SK-N-SH (cell line): Measurements from ENCODE around the gene MUC13. TPM values are rescaled to one million over a fixed set of nuclear protein-coding genes. Genes with fewer than 3 reads are reported as not detected.

Source experiments
- CTCF ChIA-PET: fragments of 300-600, 350-600 bp; formaldehyde crosslinking; extraction: SDS; loops from one replicate; lab custom pipeline; 2021; lab: Yijun Ruan, JAX
- POLR2A ChIA-PET: fragments of 350-600 bp; sonication (Branson Sonifier 250); formaldehyde crosslinking; extraction: SDS; loops from one replicate; lab custom pipeline; 2020; ENCODE audit warnings: antibody characterized with exemption, inconsistent platforms; lab: Yijun Ruan, JAX
- DNase-seq: peaks from one replicate; pipeline ENCODE4 v3.0.0; 2012
- H2AFZ ChIP-seq: fragments of 200-600 bp; sonication (generic); 2 replicates; pipeline ENCODE4 v1.8.1; 2016; ENCODE audit warnings: antibody characterized with exemption, mild to moderate bottlenecking, low read depth
- H3F3A ChIP-seq: fragments of 200-600 bp; sonication (generic); replicated peaks from 2 replicates; pipeline ENCODE3; 2016; ENCODE audit warnings: antibody characterized with exemption, mild to moderate bottlenecking; ENCODE audit not compliant: insufficient read depth
- H3K27ac ChIP-seq, 2 experiments: fragments of 200-500 bp in 1 of 2; fragments of 200-600 bp in 1 of 2; sonication (Bioruptor generic) in 1 of 2; sonication (generic), shearing (Covaris generic) in 1 of 2; 2 replicates each; pipeline versions ENCODE4 v1.5.1 to v1.6.1; 2014 to 2016; ENCODE audit warnings: low read depth in 2 of 2, inconsistent platforms in 1 of 2, low read length in 1 of 2, mild to moderate bottlenecking in 1 of 2, mixed read lengths in 1 of 2
- H3K27me3 ChIP-seq: fragments of 200-600 bp; sonication (generic), shearing (Covaris generic); 2 replicates; pipeline ENCODE4 v1.6.1; 2016; ENCODE audit warnings: mixed run types; ENCODE audit not compliant: insufficient read depth
- H3K36me3 ChIP-seq, 2 experiments: fragments of 200-500 bp in 1 of 2; fragments of 200-600 bp in 1 of 2; sonication (Bioruptor generic) in 1 of 2; sonication (generic) in 1 of 2; replicated peaks in 1 of 2; 2 replicates each; pipeline versions ENCODE3 to v1.5.1; 2014 to 2016; ENCODE audit warnings: low read length in 1 of 2, mild to moderate bottlenecking in 1 of 2; ENCODE audit not compliant: insufficient read depth in 2 of 2, control insufficient read depth in 1 of 2
- H3K4me1 ChIP-seq, 2 experiments: fragments of 200-500 bp in 1 of 2; fragments of 200-600 bp in 1 of 2; sonication (Bioruptor generic) in 1 of 2; sonication (generic), shearing (Covaris generic) in 1 of 2; 2 replicates each; pipeline versions ENCODE4 v1.5.1 to v1.6.1; 2014 to 2016; ENCODE audit warnings: low read depth in 1 of 2, low read length in 1 of 2, mixed run types in 1 of 2; ENCODE audit not compliant: insufficient read depth in 2 of 2, control insufficient read depth in 1 of 2
- H3K4me2 ChIP-seq: fragments of 200-600 bp; sonication (generic), shearing (Covaris generic); 2 replicates; pipeline ENCODE4 v1.6.1; 2017; ENCODE audit warnings: mixed run types
- H3K4me3 ChIP-seq, 2 experiments: fragments of 200-500 bp in 1 of 2; fragments of 200-600 bp in 1 of 2; sonication (Bioruptor generic) in 1 of 2; sonication (generic), shearing (Covaris generic) in 1 of 2; 2 replicates each; pipeline versions ENCODE4 v1.5.1 to v1.8.1; 2014 to 2016; ENCODE audit warnings: low read depth in 2 of 2, inconsistent platforms in 1 of 2, low read length in 1 of 2, mild to moderate bottlenecking in 1 of 2, mixed read lengths in 1 of 2, moderate library complexity in 1 of 2
- H3K79me2 ChIP-seq: fragments of 200-600 bp; sonication (generic); 2 replicates; pipeline ENCODE4 v1.8.1; 2017; ENCODE audit warnings: mild to moderate bottlenecking; ENCODE audit not compliant: insufficient read depth
- H3K9ac ChIP-seq: fragments of 200-600 bp; sonication (generic); 2 replicates; pipeline ENCODE4 v1.6.1; 2017; ENCODE audit warnings: mixed run types
- H3K9me2 ChIP-seq: fragments of 200-600 bp; sonication (generic); 2 replicates; pipeline ENCODE4 v1.6.1; 2017; ENCODE audit warnings: mixed run types
- H3K9me3 ChIP-seq: fragments of 200-600 bp; sonication (generic); 2 replicates; pipeline ENCODE4 v1.6.1; 2017; ENCODE audit warnings: mixed run types, mild to moderate bottlenecking, moderate library complexity
- H4K20me1 ChIP-seq: fragments of 200-600 bp; sonication (generic); 2 replicates; pipeline ENCODE4 v1.6.1; 2017; ENCODE audit warnings: mild to moderate bottlenecking, mixed run types; ENCODE audit not compliant: insufficient read depth
- CTCF ChIP-seq: fragments of 200-600 bp; sonication (generic); IDR thresholded peaks from 2 replicates; pipeline ENCODE4 v1.6.1; 2017; ENCODE audit warnings: antibody characterized with exemption, mild to moderate bottlenecking, moderate library complexity
- ELF1 ChIP-seq: IDR thresholded peaks from 2 replicates; pipeline ENCODE4 v1.4.0; 2012
- EZH2phosphoT487 ChIP-seq: fragments of 200-600 bp; sonication (generic); IDR thresholded peaks from 2 replicates; pipeline ENCODE4 v1.6.1; 2017; ENCODE audit warnings: low read depth, mixed run types, mild to moderate bottlenecking, antibody characterized with exemption, moderate library complexity, borderline replicate concordance
- FOSL2 ChIP-seq: IDR thresholded peaks from 2 replicates; pipeline ENCODE4 v1.4.0; 2012; ENCODE audit warnings: low read depth, mild to moderate bottlenecking, moderate library complexity, borderline replicate concordance
- FOXJ3 ChIP-seq: sonication (generic); formaldehyde crosslinking; IDR thresholded peaks from 2 replicates; pipeline ENCODE4 v1.5.1; 2020; ENCODE audit warnings: mild to moderate bottlenecking, missing genetic modification reagents
- FOXM1 ChIP-seq: IDR thresholded peaks from 2 replicates; pipeline ENCODE4 v1.4.0; 2012; ENCODE audit warnings: low read depth, mild to moderate bottlenecking
- GABPA ChIP-seq: IDR thresholded peaks from 2 replicates; pipeline ENCODE4 v1.4.0; 2012; ENCODE audit warnings: low read depth, mild to moderate bottlenecking
- GATA2 ChIP-seq: sonication (generic); formaldehyde crosslinking; IDR thresholded peaks from 2 replicates; pipeline ENCODE4 v1.5.0; 2020; ENCODE audit warnings: mild to moderate bottlenecking, missing genetic modification reagents
- IRF3 ChIP-seq: fragments of 150-350 bp; IDR thresholded peaks from 2 replicates; pipeline ENCODE4 v1.6.1; 2016; ENCODE audit warnings: mild to moderate bottlenecking, low read depth, low read length
- MAX ChIP-seq: IDR thresholded peaks from 2 replicates; pipeline ENCODE4 v1.4.0; 2012; ENCODE audit warnings: low read depth
- MXI1 ChIP-seq: IDR thresholded peaks from 2 replicates; pipeline ENCODE4 v1.6.1; 2012; ENCODE audit warnings: mild to moderate bottlenecking, low read depth, low read length, improper control_type of control experiment
- NRF1 ChIP-seq: IDR thresholded peaks from 2 replicates; pipeline ENCODE4 v1.6.1; 2012; ENCODE audit warnings: low read depth, mild to moderate bottlenecking, low read length
- POLR2AphosphoS5 ChIP-seq: IDR thresholded peaks from 2 replicates; pipeline ENCODE4 v1.6.1; 2012; ENCODE audit warnings: low read depth, low read length
- SIN3A ChIP-seq: IDR thresholded peaks from 2 replicates; pipeline ENCODE4 v1.6.1; 2012; ENCODE audit warnings: low read depth, mild to moderate bottlenecking, low read length, moderate library complexity, borderline replicate concordance
- TAF1 ChIP-seq: IDR thresholded peaks from 2 replicates; pipeline ENCODE4 v1.6.1; 2012; ENCODE audit warnings: low read depth, mild to moderate bottlenecking, low read length, moderate library complexity, borderline replicate concordance
- TCF12 ChIP-seq: IDR thresholded peaks from 2 replicates; pipeline ENCODE4 v1.4.0; 2012
- TEAD4 ChIP-seq: IDR thresholded peaks from 2 replicates; pipeline ENCODE4 v1.4.0; 2012; ENCODE audit warnings: mild to moderate bottlenecking, borderline replicate concordance; ENCODE audit not compliant: insufficient read depth
- YY1 ChIP-seq: IDR thresholded peaks from 2 replicates; pipeline ENCODE4 v1.4.0; 2012; ENCODE audit warnings: low read depth, mild to moderate bottlenecking
- ZBTB33 ChIP-seq: IDR thresholded peaks from 2 replicates; pipeline ENCODE4 v1.4.0; 2012; ENCODE audit warnings: low read depth, borderline replicate concordance
- WGBS: methylation state at CpG from one replicate; pipeline ENCODE4 v1.1.6; 2017; ENCODE audit warnings: low lambda C conversion rate; 5-methylcytosine and 5-hydroxymethylcytosine counted together
- polyA plus RNA-seq, 3 experiments: library from polyadenylated mRNA; depleted of rRNA; stranded (reverse); fragments of >200 nt; gene quantifications; 2 replicates each; pipeline ENCODE4 v1.2.3, GENCODE V29; 2012

The MUC13 gene
- polyA plus RNA-seq, 1 of the 3 experiments (the other 2 are of a cell fraction), result not detected

GRCh38 chr3:124939661-124940060 lies 5.1 kb upstream of the MUC13 start (continued):
- TF ChIP-seq CTCF (no peak), IRF3 (no peak), POLR2AphosphoS5 (no peak), TCF12 (no peak), ELF1 (no peak), FOXM1 (no peak)

DNA sequence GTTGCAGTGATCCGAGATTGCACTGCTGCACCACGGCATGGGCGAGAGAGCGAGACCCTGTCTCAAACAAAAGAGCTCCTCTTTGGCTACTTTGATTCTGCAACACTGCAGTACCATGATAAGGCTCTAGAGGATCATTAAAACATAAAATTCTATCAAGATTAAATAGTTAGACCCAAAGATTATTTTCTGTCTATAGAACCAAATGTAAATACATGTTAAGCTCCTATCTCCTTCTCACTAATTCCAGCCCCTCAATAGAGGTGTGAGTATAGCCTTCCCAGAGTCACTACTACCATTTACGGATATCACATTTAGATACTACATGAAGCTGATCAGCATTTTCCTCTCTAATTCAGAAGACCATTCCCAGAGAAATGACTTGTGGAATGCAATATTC lies 4.3 kb upstream of the MUC13 start:
- H3K27me3 ChIP-seq, result no peaks in the 10 kb centered on the region
- no peaks in the 10 kb centered on the region for H4K20me1 ChIP-seq
- no peak overlapping the region for H2AFZ ChIP-seq
- H3F3A ChIP-seq, result no peaks in the 10 kb centered on the region
- ChIA-PET POLR2A (no interaction called here), CTCF (interaction anchor here (0.7 to 2.2 kb wide), 9 partner anchors 9 to 536 kb away, joined by 3 to 8 read pairs (median 3); no protein-coding TSS in a partner anchor)
- H3K4me3 ChIP-seq, result no peak overlapping the region
- TF ChIP-seq ZBTB33, result no peak
- no peak for TF ChIP-seq GABPA
- TF ChIP-seq MAX, result no peak
- no peak for TF ChIP-seq TAF1
- no peak for TF ChIP-seq SIN3A
- 86% methylated on average over 5 of the region's 5 CpGs for WGBS
- H3K27ac ChIP-seq, result no peak overlapping the region
- H3K4me2 ChIP-seq, result no peak overlapping the region
- H3K36me3 ChIP-seq, result no peaks in the 10 kb centered on the region
- no peaks in the 10 kb centered on the region for H3K9me2 ChIP-seq
- peaks cover 0 to 4% of the 10 kb centered on the region in 2 experiments; a peak in 1 of 4 replicates for H3K4me1 ChIP-seq
- no peak overlapping the region for H3K9ac ChIP-seq
- no peak for DNase-seq
- H3K79me2 ChIP-seq, result no peaks in the 10 kb centered on the region
- no peaks in the 10 kb centered on the region for H3K9me3 ChIP-seq

DNA sequence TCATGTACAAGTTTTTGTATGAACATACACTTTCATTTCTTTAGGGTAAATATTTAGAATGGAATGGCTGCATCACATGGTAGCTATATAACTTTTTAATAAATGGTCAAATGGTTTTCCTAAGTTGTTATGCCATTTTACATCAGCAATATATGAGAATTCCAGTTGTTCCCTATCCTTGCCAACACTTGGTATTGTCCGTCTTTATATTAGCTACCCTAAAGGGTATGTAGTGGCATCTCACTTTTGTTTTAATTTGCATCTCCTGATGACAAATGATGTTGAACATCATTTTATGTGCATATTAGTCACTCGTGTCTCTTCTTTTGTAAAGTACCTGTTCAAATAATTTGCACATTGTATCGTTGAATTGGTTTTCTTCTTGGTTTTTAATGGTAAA lies 2.5 kb upstream of the MUC13 start:
- Histone ChIP-seq H4K20me1 (no peaks in the 10 kb centered on the region), H3K27me3 (no peaks in the 10 kb centered on the region), H3K9ac (no peak overlapping the region), H3K4me1 (peaks cover 0 to 4% of the 10 kb centered on the region in 2 experiments; a peak in 1 of 4 replicates), H3F3A (no peaks in the 10 kb centered on the region), H3K4me3 (no peak overlapping the region), H3K9me2 (no peaks in the 10 kb centered on the region), H3K4me2 (no peak overlapping the region), H3K79me2 (no peaks in the 10 kb centered on the region), H3K9me3 (no peaks in the 10 kb centered on the region), H3K27ac (no peak overlapping the region; a peak in 1 of 4 replicates), H2AFZ (no peak overlapping the region), H3K36me3 (no peaks in the 10 kb centered on the region)
- ChIA-PET CTCF (interaction anchor here (1.3 to 1.6 kb wide), 2 partner anchors 10 to 17 kb away, joined by 3 read pairs; no protein-coding TSS in a partner anchor), POLR2A (no interaction called here)
- no peak for DNase-seq
- TF ChIP-seq MXI1, result no peak
- no peak for TF ChIP-seq NRF1
- no peak for TF ChIP-seq YY1
- TF ChIP-seq EZH2phosphoT487, result no peak
- TF ChIP-seq GABPA, result no peak
- TF ChIP-seq TEAD4, result no peak
- TF ChIP-seq FOXJ3 (CRISPR knock-in tag), result no peak
- TF ChIP-seq TAF1, result no peak
- TF ChIP-seq GATA2 (CRISPR knock-in tag), result no peak
- TF ChIP-seq FOXM1, result no peak
- no peak for TF ChIP-seq CTCF
- no peak for TF ChIP-seq FOSL2
- WGBS, result 84% methylated on average over 3 of the region's 3 CpGs
